ENCODE data around the gene WDFY2. TPM values are rescaled to one million over a fixed set of nuclear protein-coding genes. Genes with fewer than 3 reads are reported as not detected.

Gene WDFY2
- total and polyA plus RNA-seq, 2 of the 13 experiments (the other 11 are each of a cell fraction or from before 2014, with no cell fraction given): 22.6 to 27.0 TPM

GRCh38 chr13:51583875-51584730 is at the start of gene WDFY2 (continued):
- TF ChIP-seq ZBTB7B (CRISPR knock-in tag; IDR thresholded peaks at IDR 0.05) (peak; percentile 11; the same call in 1 of the 2 replicates), THYN1 (CRISPR knock-in tag; IDR thresholded peaks at IDR 0.05; ENCODE audit: borderline replicate concordance, low read depth) (no peak), AGO1 (IDR thresholded peaks at IDR 0.05; ENCODE audit: low read depth, low read length, poor library complexity, severe bottlenecking) (peak; percentile 83), KIAA2018 (CRISPR knock-in tag; IDR thresholded peaks at IDR 0.05; ENCODE audit: borderline replicate concordance) (no peak), AHDC1 (CRISPR knock-in tag; IDR thresholded peaks at IDR 0.05; ENCODE audit: borderline replicate concordance) (0 out of 2 replicates have a peak, but pooled peaks have one; percentile 34), TFDP2 (CRISPR knock-in tag; IDR thresholded peaks at IDR 0.05) (peak; percentile 88)

All from HepG2 (cell line).